NCI-H2196 treated with DMSO at 0.1 percent for 48 hours (cell line): ENCODE data around the gene SSTR4.

Source experiments
- DNase-seq: peaks from one replicate; lab custom pipeline; 2025; ENCODE audit not compliant: unreplicated experiment; lab: John Stamatoyannopoulos, UW

Gene SSTR4

DNA sequence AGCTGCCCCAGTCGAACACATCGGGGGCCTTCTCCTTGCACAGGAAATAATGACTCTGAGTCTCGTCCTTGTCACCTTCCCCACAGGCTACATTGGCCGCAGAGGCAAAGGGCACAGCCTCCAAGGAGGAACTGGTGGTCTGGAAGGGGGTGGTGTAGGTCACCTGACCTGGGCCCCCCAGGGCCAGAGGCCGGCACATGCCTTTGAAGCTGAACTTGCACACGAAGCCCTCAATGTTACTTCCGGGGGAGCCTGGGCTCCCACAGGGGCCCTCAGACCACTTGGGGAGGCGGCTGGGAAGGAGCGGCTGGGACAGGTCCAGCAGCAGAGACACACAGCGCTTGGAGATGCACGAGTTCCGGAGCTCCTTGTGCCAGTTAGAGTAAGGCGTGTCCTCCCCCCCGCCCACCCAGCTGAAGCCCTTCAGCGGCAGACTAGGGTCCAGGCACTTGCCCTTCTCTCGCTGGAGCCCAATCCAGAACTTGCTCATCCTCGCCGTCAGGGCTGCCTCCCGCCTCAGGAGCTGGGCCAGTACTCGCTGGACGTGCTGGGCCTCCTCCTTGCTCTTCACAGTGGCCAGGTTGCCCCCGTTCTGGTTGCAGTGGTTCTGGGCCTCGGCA, 50.4 kb downstream of the SSTR4 start:
- DNase-seq, result no peak

GRCh38 chr20:23086056-23086566, 51.0 kb downstream of the SSTR4 start, which contains the start of gene CD93:
CD93 (minus strand) TSS chr20:23086324; CDS start chr20:23086192, 132 bp downstream.
- DNase-seq, result no peak

GRCh38 chr20:23086931-23087411, 51.9 kb downstream of the SSTR4 start:
- DNase-seq, result no peak

GRCh38 chr20:23087587-23088251, 52.6 kb downstream of the SSTR4 start:
- DNase-seq, result no peak
